Ecto neural progenitor cell (in vitro differentiated cells): Measurements from ENCODE around the gene APOB.

Experiments
- DNase-seq: peaks from one replicate; pipeline ENCODE4 v3.0.0-alpha.2; 2018; ENCODE audit warnings: low spot score

APOB gene

DNA sequence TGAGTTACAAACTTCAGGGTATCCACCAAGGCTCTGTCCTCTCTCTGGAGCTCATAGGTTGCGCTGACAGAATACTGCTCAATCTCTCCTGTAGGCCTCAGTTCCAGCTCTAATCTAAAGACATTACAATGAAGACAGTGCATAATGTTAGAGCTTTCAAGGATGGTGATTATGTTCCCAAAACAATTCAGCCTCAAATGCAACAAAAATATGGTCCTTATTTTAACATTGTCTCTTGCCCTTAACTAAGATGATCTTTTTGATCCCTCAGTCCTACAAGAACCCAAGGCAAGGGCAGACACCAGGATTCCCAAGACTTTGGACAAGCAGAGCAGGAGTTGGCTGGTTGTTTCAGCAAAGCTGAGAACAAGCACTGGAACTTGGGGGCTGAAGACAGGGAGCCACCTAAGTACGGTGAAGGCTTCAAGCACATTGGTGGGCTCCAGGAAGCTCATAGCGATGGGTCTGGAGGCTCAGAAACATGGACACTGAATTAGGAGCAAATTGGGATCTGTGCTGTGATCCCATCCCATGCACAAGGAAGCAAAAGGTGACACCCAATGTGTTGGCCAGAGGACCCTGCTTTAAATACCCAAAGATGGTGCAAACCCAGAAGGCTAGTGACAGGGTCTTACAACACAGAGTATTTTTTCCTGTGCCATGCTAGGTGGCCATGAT, 24.7 kb downstream of the APOB start:
- DNase-seq: no peak

DNA sequence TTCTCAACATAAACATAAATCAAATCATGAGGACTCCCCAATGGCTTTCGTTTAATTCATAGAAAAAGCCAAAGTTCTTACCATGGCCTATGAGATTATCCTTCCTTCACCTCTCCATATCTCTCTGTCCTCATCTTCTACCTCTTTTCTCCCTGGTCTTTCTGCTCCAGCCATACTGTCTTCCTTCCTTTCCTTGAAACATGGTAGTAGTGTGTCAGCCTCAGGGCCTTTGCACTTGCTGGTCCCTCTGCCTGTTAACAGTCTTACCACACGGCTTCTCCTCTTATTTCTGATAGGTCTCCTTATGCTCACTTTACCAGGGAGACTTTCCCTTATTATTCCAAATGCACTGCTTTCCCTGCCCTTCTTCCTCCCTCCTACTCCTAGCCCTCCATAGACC, 25.6 kb downstream of the APOB start:
- no peak for DNase-seq

DNA sequence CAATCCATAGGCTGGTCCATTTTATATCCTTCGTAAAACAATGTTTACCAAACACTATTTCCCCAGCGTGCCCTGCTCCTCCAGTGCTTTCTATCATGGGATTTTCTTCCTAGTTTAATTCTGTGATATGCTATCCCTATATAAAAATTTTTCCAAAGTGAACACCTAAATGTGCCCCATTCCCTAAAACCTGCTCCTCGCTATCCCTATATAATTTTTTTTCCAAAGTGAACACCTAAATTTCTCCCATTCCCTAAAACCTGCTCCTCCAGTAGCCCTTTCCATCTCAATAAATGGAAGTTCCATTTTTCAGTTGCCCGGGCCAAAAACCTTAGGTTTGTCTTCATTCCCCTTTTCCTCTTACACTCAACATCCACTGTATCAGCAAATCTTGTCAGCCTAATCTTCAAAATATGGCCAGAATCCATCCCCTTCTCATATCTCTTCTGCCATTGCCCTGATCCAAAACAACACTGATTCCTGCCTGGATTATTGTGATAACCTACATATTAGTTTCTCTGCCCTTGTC, 26.1 kb downstream of the APOB start:
- no peak for DNase-seq

DNA sequence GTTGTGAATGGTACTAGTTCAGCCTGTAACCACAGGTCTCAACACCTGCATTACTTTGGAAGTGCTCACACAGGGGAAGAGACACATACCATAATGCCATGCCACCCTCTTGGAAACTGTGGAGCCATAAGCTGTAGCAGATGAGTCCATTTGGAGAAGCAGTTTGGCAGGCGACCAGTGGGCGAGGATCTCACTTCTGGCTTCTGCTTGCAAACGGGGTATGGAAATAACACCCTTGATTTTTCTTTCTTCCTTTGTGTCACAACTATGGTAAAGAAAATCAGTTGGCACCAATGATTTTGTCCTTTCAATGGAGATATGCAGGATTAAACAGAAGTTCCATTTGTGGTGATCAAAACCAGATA, 28.6 kb downstream of the APOB start:
- DNase-seq: no peak

DNA sequence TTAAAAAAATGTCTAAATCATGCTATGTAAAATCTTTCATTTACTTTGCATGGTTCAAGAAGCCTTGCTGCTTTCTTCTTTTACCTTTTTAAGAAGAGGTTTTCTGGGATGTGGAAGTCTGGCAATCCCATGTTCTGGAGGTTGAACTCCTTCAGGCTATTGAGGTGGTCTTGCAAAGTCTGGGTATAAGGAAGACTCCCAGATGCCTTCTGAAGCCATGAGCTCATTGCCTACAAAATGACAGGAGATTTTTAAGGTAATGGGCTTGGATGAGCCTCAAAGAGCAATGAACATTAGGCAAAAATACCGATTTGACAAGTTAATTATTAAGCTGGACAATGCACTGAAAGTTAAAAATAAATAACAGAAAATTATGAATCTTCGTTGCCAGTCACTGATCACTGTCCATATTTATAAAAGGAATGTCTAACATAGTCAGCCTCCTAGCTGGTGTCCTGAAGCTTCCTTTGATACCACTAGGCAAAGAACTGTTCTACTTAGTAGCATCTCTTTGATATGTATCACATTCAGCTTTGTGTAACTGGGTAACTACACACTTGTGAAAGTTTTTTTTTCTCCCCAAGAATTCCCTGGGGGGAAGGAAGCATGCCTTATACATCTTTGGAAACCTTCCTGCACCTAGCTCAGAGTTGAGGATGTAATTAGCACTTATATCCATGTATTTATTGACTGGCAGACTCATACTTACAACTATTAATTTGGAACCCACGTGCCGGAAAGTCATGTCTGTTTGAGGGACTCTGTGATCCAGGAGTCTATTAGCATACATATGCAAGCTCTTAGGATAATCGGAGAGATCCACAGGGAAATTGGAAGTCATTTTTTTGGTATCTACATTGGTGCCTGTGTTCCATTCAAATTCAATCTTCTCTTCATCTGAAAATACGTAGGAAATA, 29.3 kb downstream of the APOB start:
- no peak for DNase-seq

DNA sequence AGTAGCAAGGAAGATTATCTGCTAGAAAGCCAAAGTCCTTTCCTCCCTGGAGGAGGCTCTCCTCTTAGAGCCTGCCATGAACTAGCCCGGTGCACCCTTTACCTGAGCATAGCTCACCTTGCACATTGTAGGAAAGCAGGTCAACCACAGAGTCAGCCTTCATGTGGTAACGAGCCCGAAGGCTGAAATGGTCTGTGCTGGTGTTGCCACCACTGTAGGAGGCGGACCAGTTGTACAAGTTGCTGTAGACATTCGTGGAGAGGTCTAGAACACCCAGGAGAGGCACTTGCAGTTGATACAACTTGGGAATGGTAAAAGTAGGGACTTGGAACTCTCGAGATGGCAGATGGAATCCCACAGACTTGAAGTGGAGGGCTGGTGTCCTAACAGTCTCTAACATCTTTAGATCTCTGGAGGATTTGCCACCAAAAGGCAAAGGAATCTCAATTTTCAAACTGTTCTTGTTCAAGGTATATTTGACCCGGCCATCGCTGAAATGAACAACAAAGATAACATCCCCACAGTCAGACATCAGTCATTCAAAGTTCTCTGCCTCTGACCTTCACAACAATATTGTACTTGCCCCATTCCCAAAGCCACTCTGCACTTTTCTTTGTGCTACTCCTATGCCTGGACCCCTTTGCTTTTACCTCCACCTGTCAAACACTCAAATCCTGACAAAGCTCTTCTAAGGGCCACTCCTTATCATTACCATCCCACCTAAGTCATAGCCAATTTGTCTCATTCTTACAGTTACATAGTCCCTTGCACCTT, 30.6 kb downstream of the APOB start:
- no peak for DNase-seq

DNA sequence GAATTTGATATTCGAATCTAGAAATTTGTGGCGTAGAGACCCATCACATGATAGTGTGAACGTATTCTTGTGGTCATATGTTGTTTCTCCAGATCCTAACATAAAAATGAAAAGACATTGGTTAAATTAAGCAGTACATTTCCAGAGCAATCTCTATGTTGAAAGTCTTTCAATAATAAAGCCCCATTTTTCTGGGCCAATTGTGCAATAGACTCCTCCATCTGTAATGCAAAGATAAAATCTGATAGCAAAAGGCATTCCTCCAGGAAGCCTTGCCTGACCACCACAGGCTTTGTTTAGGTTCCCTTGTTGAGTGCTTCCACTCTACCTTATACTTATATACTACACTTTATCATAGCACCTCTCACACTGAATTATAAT, 31.3 kb downstream of the APOB start:
- DNase-seq: no peak

DNA sequence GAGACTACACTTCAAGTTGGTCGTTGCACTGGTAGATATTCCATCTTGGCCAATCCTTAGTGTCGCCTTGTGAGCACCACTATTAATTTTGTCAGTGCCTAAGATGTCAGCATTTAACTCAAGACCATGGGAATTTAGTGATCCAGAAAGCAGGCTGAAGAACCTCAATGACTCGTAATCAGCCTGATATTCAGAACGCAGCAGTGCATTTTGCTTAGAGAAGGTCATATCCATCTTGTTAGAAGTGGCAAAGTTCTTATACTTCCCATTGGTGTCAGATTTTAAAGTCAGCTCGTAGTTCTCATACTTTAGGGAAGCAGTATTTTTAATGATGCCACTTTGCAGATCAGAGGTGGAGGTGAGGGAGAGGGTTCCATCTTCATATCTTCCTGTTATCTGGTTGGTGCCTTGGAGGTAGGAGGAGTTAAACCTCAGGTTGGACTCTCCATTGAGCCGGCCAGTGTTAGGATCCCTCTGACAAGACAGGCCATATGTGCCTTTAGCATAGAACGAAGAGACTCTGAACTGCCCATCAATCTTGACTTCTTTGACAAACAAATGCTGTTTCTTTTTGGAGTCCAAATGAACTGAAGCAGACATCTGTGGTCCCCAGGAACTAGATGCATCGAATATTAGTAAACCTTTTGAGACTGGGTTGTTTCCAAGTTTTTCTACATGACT, 31.9 kb downstream of the APOB start:
- no peak for DNase-seq

DNA sequence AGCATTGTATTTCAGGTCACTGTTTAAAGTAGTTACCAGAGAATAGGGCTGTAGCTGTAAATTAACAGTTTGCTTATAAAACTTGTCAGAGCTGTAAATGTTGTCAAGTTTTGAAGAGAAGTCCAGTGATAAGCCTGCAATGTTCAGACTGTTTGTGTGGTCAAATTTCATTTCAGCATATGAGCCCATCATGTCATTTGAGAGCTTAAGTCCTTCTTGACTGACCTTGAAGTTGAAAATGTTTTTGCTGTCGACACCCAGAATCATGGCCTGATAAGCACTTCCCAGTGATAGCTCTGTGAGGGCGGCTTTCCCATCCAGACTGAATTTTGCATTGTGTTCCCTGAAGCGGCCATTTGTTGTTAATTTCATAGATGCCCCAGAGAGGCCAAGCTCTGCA, 32.4 kb downstream of the APOB start:
- no peak for DNase-seq

DNA sequence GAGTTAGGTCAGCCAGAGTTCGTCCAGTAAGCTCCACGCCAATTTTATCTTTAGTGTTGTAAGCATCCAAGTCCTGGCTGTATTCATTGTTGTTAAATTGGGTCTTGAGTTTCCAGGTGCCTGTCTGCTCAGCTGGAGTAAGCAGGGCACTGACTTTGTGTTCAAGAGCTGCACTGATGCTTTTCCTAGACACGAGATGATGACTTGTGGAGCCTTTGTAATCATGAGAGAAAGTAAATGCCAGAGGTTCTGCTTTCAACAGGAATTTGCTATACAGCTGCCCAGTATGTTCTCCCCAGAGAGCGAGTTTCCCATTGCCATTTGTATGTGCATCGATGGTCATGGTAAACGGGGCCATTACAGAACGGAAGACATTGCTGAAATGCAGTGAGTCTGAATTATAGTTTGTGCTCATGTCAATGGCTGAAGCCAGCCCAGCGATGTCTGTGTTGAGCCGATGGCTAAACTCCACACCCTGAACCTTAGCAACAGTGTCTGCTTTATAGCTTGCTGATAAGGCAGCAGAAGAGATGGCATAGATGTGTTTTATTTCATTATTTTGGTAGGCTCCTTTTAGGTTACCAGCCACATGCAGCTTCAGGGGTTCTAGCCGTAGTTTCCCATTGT, 32.9 kb downstream of the APOB start:
- no peak for DNase-seq

DNA sequence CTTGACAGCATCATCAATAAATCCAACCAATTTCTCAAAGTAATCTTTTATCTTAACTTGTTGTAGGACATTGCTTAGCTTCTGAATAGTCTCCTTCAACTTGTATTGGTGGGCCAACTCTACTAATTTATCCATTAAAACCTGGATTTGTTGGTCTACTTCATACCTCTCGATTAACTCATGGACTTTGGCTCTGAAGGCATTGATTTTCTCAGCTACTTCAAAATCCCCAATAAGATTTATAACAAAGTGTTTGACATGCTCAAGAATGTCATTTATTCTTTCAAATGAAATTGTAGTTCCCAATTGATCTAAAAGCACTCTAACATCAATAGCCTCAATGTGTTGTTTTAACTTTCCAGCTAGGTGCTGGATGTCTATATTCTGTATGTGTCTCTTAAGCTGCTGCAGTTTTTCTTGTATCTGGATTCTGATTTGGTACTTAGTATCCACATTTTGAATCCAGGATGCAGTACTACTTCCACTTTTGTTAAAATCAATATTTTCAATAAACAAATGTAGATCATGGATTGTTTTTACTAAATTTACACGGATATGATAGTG, 34.1 kb downstream of the APOB start:
- no peak for DNase-seq

DNA sequence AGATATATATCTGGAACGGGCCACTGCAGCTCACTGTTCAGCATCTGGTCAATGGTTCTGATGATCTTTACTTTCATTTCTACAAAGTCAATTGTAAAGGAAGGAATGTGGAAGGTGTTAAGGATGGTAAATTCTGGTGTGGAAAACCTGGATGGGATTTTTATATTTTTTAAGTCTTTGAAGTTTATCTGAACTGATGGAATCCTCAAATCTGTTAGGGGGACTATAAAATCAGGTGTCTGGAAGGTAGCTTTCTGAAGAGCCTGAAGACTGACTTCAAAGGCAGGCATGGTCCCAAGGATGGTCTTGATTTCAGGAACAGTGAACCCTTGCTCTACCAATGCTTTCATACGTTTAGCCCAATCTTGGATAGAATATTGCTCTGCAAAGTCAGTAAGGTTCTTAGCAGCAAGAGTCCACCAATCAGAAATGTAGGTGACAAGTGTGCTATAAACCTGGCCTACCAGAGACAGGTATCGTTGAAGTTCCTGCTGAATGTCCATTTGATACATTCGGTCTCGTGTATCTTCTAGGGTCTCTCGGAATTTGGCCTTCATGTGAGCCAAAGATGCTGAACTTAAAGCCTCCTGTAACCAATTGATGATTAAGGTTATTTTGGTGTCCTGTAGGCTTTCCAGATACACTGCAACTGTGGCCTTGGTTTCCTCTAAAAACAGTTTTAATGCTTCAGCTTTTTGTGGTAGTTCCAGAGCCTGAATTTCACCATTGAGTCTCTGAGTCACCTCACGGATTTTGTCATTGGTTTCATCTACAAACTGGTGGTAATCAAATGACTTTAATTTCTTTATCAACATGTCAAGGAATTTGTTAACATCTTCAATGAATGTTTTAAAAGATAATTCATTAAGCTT, 34.8 kb downstream of the APOB start:
- DNase-seq: no peak

DNA sequence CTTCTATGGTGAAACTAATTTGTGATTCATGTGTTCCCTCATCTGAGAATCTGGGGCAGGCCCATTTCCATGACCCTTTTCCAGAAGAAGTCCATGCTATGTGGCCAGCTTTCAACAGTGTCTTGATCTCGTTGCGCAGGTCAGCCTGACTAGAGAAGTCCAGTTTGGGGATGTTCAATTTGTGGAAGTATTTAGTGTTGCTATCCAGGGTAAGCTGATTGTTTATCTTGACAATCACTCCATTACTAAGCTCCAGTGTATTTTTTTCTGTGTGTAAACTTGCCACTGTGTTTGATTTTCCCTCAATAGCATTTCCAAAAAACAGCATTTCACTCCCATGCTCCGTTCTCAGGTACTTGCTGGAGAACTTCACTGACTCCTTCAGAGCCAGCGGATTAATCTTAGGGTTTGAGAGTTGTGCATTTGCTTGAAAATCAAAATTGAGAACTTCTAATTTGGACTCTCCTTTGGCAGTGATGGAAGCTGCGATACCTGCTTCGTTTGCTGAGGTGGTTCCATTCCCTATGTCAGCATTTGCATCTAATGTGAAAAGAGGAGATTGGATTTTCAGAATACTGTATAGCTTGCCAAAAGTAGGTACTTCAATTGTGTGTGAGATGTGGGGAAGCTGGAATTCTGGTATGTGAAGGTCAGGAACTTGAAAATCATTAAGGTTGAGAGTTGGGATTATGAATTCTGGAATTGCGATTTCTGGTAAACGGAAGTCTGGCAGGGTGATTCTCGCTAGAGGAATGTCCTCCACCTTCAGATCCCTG, 35.7 kb downstream of the APOB start:
- DNase-seq: no peak

DNA sequence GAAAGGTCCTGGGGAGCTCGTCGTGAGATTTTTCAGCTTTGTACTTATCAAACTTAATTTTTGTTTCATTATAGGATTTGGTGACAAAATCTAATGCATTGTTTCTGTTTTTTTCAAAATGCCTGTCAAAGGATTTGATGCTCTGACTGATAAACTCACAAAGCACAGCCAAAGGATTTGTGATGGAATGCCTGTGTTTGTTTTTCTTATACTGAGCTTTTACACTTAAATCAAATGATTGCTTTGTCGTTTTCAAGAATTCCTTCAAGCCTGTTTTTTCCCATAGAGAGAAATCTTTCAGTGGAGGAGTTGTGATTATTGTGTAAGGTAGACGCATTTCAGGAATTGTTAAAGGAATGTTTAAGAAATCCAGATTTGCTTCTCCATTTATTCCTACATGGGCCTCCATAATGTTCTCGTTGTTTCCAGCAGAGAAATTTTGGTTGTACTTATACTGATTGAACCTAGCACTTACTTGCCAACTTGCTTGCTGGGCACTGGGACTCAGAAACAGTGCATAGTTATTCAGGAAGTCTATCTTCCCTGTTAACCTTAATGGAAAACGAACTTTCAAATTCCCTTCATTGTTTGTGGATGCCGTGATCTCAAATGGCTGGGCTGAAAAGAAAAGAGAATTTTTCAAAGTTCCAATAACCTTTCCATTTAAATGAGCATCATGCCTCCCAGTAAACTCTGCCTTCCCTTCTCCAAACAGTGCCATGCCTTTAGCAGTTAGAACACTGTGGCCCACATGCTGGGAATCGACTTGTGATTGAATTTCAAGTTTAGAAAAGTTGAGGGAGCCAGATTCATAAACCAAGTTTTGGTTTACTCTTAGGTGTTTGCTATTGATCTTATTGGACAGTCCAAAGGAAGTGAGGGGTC, 36.5 kb downstream of the APOB start:
- no peak for DNase-seq

DNA sequence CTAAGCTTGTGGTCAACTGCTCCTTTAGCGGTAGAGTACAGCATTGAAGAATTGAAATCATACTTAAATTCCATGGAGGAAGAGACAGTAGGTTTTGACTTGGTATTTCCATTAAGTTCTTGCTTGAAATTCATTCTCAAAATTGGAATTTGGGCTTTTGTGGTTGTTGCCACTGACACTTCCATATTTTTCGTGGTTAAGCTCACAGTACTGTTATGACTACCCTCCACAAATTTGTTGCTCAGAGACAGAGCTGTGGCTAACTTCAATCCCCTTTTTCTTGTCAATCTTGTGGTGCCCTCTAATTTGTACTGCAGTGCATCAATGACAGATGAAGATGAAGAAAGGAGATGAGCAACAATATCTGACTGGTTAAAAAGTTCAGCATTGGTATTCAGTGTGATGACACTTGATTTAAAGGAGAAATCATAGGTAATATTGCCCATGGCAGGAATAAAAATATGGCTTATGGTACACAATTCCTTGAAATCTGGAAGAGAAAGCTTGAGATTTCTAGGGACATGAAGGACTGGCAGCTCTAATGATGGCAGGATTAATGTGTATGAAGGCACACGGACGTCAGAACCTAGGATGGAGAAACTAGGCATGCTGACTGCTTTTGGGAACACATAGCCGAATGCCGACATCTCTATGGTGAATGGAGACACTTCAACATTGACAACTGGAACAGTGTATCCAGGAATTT, 37.3 kb downstream of the APOB start:
- DNase-seq: no peak

DNA sequence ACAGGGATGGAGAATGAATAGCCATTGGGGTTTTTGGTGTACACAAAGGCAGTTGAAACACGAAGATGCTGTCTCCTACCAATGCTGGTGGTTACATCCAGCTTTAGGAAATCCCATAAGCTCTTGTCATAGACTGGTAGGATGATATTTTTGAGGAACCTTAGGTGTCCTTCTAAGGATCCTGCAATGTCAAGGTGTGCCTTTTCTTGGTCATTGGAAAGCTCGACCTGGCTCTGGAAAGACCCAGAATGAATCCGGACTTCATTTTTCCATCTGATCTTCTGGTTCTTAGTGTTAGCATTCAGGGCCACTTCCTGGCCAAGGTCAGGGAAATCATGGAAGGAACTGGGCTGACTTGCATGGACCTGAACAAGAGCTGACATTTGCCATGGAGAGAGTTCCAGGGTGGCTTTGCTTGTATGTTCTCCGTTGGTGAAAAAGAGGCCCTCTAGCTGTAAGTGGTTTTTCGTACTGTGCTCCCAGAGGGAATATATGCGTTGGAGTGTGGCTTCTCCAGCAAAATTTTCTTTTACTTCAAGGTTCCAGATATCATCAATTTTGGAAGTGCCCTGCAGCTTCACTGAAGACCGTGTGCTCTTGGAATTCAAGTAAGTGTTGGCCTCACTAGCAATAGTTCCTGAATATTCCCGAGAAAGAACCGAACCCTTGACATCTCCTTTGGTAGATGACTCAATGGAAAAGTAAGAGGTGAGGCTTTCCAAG, 38.0 kb downstream of the APOB start:
- DNase-seq: no peak

DNA sequence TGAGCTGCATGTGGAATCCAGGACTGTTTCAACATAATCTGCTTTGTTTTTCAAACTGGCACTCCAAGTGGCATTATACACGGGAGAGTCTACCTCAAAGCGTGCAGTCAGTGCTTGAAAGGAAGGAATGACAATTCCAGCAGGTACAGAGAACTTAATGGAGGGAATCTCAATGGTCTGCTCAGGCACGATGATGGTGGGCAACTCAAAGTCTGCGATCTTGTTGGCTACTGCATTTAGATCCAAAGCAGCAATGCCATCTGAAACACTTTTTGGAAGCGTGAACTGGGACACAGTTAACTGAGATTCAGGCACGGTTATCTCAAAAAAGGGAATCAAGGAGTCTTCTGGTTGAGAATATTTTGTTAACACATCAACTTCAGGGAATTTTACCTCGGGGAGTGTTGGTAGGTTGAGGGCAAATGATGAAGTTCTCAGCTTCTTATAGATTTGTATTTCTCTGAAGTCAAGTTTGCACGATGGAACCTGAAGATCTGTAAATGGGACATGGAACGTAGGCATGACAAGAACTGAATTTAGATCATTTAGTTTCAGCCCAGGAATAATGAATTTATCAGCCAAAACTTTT, 38.7 kb downstream of the APOB start:
- no peak for DNase-seq
